ENCODE results near the gene ATAD1. TPM values are rescaled to one million over a fixed set of nuclear protein-coding genes. Genes with fewer than 3 reads are reported as not detected.
A peak's percentile ranks its signal among the peaks of the same experiment; 100 is the strongest.

ATAD1 gene
- total and polyA plus RNA-seq, 9 of the 15 experiments (the other 6 are each of a cell fraction or from before 2014, with no cell fraction given), result 11.3 to 33.8 (median 27.3) TPM

GRCh38 chr10:87861953-87862678, 44.1 kb upstream of the ATAD1 start (continued):
- TF ChIP-seq CEBPG (CRISPR knock-in tag; IDR thresholded peaks at IDR 0.05), result no peak; the same call in 1 of the 2 replicates
- TF ChIP-seq CEBPG (tag; conservative IDR thresholded peaks at IDR 0.05 in 1 of 2, IDR thresholded peaks at IDR 0.05 in 1 of 2), result peak in 1 of 2 experiments; percentile 78; a peak in 3 of 4 replicates
- no peak for TF ChIP-seq CSDE1 (IDR thresholded peaks at IDR 0.05)
- TF ChIP-seq RB1 (IDR thresholded peaks at IDR 0.05; ENCODE audit: low read depth), result peak; percentile 83
- TF ChIP-seq MEF2D (tag; conservative IDR thresholded peaks at IDR 0.05; ENCODE audit: low read depth), result no peak
- TF ChIP-seq CBX1 (IDR thresholded peaks at IDR 0.05; ENCODE audit: low read depth), result peak; percentile 46; the same call in 1 of the 2 replicates
- TF ChIP-seq ZNF431 (CRISPR knock-in tag; IDR thresholded peaks at IDR 0.05), result no peak
- TF ChIP-seq ZNF740 (CRISPR knock-in tag; IDR thresholded peaks at IDR 0.05), result peak; percentile 35; the same call in 1 of the 2 replicates
- no peak for TF ChIP-seq ZNF740 (tag; IDR thresholded peaks at IDR 0.05)
- no peak for TF ChIP-seq ETS2 (tag; IDR thresholded peaks at IDR 0.05; ENCODE audit: borderline replicate concordance, poor library complexity, severe bottlenecking)
- peak in 1 of 2 experiments; percentile 41; a peak in 1 of 4 replicates for TF ChIP-seq KDM1A (IDR thresholded peaks at IDR 0.05)
- no peak for TF ChIP-seq SNRNP70 (optimal IDR thresholded peaks at IDR 0.05; ENCODE audit: low read depth, low read length)
- TF ChIP-seq FOXO4 (CRISPR knock-in tag; IDR thresholded peaks at IDR 0.05), result no peak
- peak; percentile 19; the same call in 1 of the 2 replicates for TF ChIP-seq SIN3B (IDR thresholded peaks at IDR 0.05; ENCODE audit: low read depth)
- TF ChIP-seq SMAD4 (CRISPR knock-in tag; conservative IDR thresholded peaks at IDR 0.05), result 0 out of 2 replicates have a peak, but pooled peaks have one; percentile 49
- TF ChIP-seq GABPA (tag; conservative IDR thresholded peaks at IDR 0.05; ENCODE audit: low read depth), result peak; percentile 66
- TF ChIP-seq YY1 (IDR thresholded peaks at IDR 0.05; ENCODE audit: borderline replicate concordance in 1 of 3, control insufficient read depth in 1 of 3, extremely low read depth in 1 of 3, insufficient read depth in 3 of 3, insufficient read length in 1 of 3, insufficient replicate concordance in 2 of 3, low read depth in 1 of 3, low read length in 2 of 3), result peak in 1 of 3 experiments; percentile 77
- TF ChIP-seq MAX (CRISPR knock-in tag; IDR thresholded peaks at IDR 0.05), result peak; percentile 85
- TF ChIP-seq ZC3H4 (CRISPR knock-in tag; IDR thresholded peaks at IDR 0.05; ENCODE audit: borderline replicate concordance), result no peak
- TF ChIP-seq ZNF584 (CRISPR knock-in tag; IDR thresholded peaks at IDR 0.05; ENCODE audit: low read depth), result no peak
